IMR-90 (cell line): ENCODE data around the gene SMIM10L1. TPM values are rescaled to one million over a fixed set of nuclear protein-coding genes. Genes with fewer than 3 reads are reported as not detected.

Experiments used
- ATAC-seq: fragments of 200-7000 bp; cut with Tn5 transposase; 2 replicates; pipeline ENCODE4 v1.9.1; 2020; ENCODE audit warnings: low read depth, mild to moderate bottlenecking, moderate library complexity
- BruUV-seq: library from RNA; stranded (reverse); fragments of 400-500 nt; replicated peaks from 2 replicates; lab custom pipeline; 2021; lab: Mats Ljungman, UMichigan
- CTCF ChIA-PET: fragments of 300-600 bp; formaldehyde crosslinking; extraction: SDS; loops from one replicate; lab custom pipeline; 2021; ENCODE audit warnings: antibody characterized with exemption; lab: Yijun Ruan, JAX
- POLR2A ChIA-PET: fragments of 300-600 bp; sonication (Branson Sonifier 250); formaldehyde crosslinking; loops from one replicate; lab custom pipeline; 2022; ENCODE audit warnings: antibody characterized with exemption; ENCODE audit not compliant: unreplicated experiment; lab: Charles Lee
- DNase-seq: peaks from one replicate; pipeline ENCODE4 v3.0.0; 2013
- H2AFZ ChIP-seq: replicated peaks from 2 replicates; pipeline ENCODE3; 2013; ENCODE audit warnings: low read length, mild to moderate bottlenecking; ENCODE audit not compliant: poor library complexity
- H2AK5ac ChIP-seq: 2 replicates; pipeline ENCODE4 v1.6.1; 2013; ENCODE audit warnings: low read depth, low read length, inconsistent platforms
- H2AK9ac ChIP-seq: replicated peaks from 2 replicates; pipeline ENCODE3; 2013; ENCODE audit warnings: mild to moderate bottlenecking, low read depth, low read length, moderate library complexity; ENCODE audit not compliant: poor library complexity
- H2BK120ac ChIP-seq: 2 replicates; pipeline ENCODE4 v1.6.1; 2013; ENCODE audit warnings: low read depth, low read length, inconsistent platforms
- H2BK15ac ChIP-seq: 3 replicates; pipeline ENCODE4 v1.6.1; 2013; ENCODE audit warnings: low read depth, low read length, inconsistent platforms
- H2BK20ac ChIP-seq: 2 replicates; pipeline ENCODE4 v1.6.1; 2013; ENCODE audit warnings: low read depth, mild to moderate bottlenecking, inconsistent platforms, low read length, moderate library complexity
- H2BK5ac ChIP-seq: 2 replicates; pipeline ENCODE4 v1.6.1; 2013; ENCODE audit warnings: mild to moderate bottlenecking, low read depth, low read length, inconsistent platforms; ENCODE audit not compliant: poor library complexity, severe bottlenecking
- H3K14ac ChIP-seq: replicated peaks from 2 replicates; pipeline ENCODE4 v1.6.1; 2013; ENCODE audit warnings: low read depth, low read length, inconsistent platforms
- H3K18ac ChIP-seq: 2 replicates; pipeline ENCODE4 v1.6.1; 2013; ENCODE audit warnings: low read depth, low read length, control low read depth
- H3K23ac ChIP-seq: 2 replicates; pipeline ENCODE4 v1.6.1; 2013; ENCODE audit warnings: low read depth, low read length, inconsistent platforms
- H3K27ac ChIP-seq: 2 replicates; pipeline ENCODE4 v1.5.1; 2013; ENCODE audit warnings: mild to moderate bottlenecking, control low read depth, low read length; ENCODE audit not compliant: insufficient read depth
- H3K27me3 ChIP-seq: 2 replicates; pipeline ENCODE4 v1.6.1; 2013; ENCODE audit warnings: low read length; ENCODE audit not compliant: control insufficient read depth, insufficient read depth
- H3K36me3 ChIP-seq: 2 replicates; pipeline ENCODE4 v1.6.1; 2013; ENCODE audit warnings: low read length, mixed read lengths; ENCODE audit not compliant: control insufficient read depth, insufficient read depth
- H3K4ac ChIP-seq: 2 replicates; pipeline ENCODE4 v1.6.1; 2013; ENCODE audit warnings: low read depth, low read length, inconsistent platforms
- H3K4me1 ChIP-seq: 2 replicates; pipeline ENCODE4 v1.6.1; 2013; ENCODE audit warnings: low read length, mixed read lengths; ENCODE audit not compliant: control insufficient read depth, insufficient read depth
- H3K4me2 ChIP-seq: 2 replicates; pipeline ENCODE4 v1.6.1; 2013; ENCODE audit warnings: low read depth, mild to moderate bottlenecking, control low read depth, low read length, moderate library complexity
- H3K4me3 ChIP-seq: 2 replicates; pipeline ENCODE4 v1.5.1; 2013; ENCODE audit warnings: low read depth, mild to moderate bottlenecking, control low read depth, low read length, moderate library complexity; ENCODE audit not compliant: insufficient read depth
- H3K56ac ChIP-seq: 2 replicates; pipeline ENCODE4 v1.6.1; 2013; ENCODE audit warnings: low read length, inconsistent platforms; ENCODE audit not compliant: insufficient read depth; ENCODE audit errors: extremely low read depth
- H3K79me1 ChIP-seq, 2 experiments: 2 replicates each; pipeline ENCODE4 v1.6.1; 2013; ENCODE audit warnings: low read length in 2 of 2, inconsistent platforms in 1 of 2, low read depth in 1 of 2
- H3K9ac ChIP-seq: 2 replicates; pipeline ENCODE4 v1.6.1; 2013; ENCODE audit warnings: low read depth, low read length, control low read depth
- H3K9me1 ChIP-seq: 2 replicates; pipeline ENCODE4 v1.6.1; 2013; ENCODE audit warnings: low read length, inconsistent platforms; ENCODE audit not compliant: insufficient read depth
- H3K9me3 ChIP-seq: 2 replicates; pipeline ENCODE4 v1.6.1; 2013; ENCODE audit warnings: low read length; ENCODE audit not compliant: control insufficient read depth, insufficient read depth
- H4K20me1 ChIP-seq: 2 replicates; pipeline ENCODE4 v1.6.1; 2013; ENCODE audit warnings: low read length, inconsistent platforms; ENCODE audit not compliant: insufficient read depth
- H4K5ac ChIP-seq: 2 replicates; pipeline ENCODE4 v1.6.1; 2013; ENCODE audit warnings: mild to moderate bottlenecking, low read depth, low read length, control low read depth
- H4K8ac ChIP-seq, 2 experiments: 2 replicates each; pipeline ENCODE4 v1.6.1; 2013; ENCODE audit warnings: low read depth in 2 of 2, low read length in 2 of 2, control low read depth in 1 of 2, inconsistent platforms in 1 of 2
- H4K91ac ChIP-seq: 2 replicates; pipeline ENCODE4 v1.6.1; 2013; ENCODE audit warnings: low read depth, low read length, inconsistent platforms; ENCODE audit not compliant: insufficient read depth
- BHLHE40 ChIP-seq: fragments of 150-350 bp; IDR thresholded peaks from 2 replicates; pipeline ENCODE4 v1.6.1; 2016; ENCODE audit warnings: mild to moderate bottlenecking, low read depth, low read length
- CEBPB ChIP-seq: IDR thresholded peaks from 2 replicates; pipeline ENCODE4 v1.6.1; 2012; ENCODE audit warnings: low read depth, low read length, improper control_type of control experiment
- CHD1 ChIP-seq: IDR thresholded peaks from 2 replicates; pipeline ENCODE4 v1.6.1; 2012; ENCODE audit warnings: low read depth, low read length, improper control_type of control experiment
- CTCF ChIP-seq: conservative IDR thresholded peaks from 2 replicates; pipeline ENCODE4 v1.5.1; 2012; ENCODE audit warnings: mild to moderate bottlenecking, low read depth, low read length, improper control_type of control experiment
- ELK1 ChIP-seq: fragments of 150-350 bp; IDR thresholded peaks from 2 replicates; pipeline ENCODE4 v1.6.1; 2016; ENCODE audit warnings: low read depth, mild to moderate bottlenecking, low read length, moderate library complexity, borderline replicate concordance
- FOS ChIP-seq: fragments of 150-350 bp; IDR thresholded peaks from 2 replicates; pipeline ENCODE4 v1.6.1; 2016; ENCODE audit warnings: low read depth, low read length
- MAFK ChIP-seq: IDR thresholded peaks from 2 replicates; pipeline ENCODE4 v1.6.1; 2012; ENCODE audit warnings: low read depth, low read length, improper control_type of control experiment
- MAZ ChIP-seq: IDR thresholded peaks from 2 replicates; pipeline ENCODE4 v1.6.1; 2012; ENCODE audit warnings: low read depth, mild to moderate bottlenecking, low read length, improper control_type of control experiment, moderate library complexity, borderline replicate concordance
- MXI1 ChIP-seq: IDR thresholded peaks from 2 replicates; pipeline ENCODE4 v1.6.1; 2012; ENCODE audit warnings: low read depth, mild to moderate bottlenecking, low read length, moderate library complexity, borderline replicate concordance
- NFE2L2 ChIP-seq: fragments of 150-350 bp; IDR thresholded peaks from 2 replicates; pipeline ENCODE4 v1.6.1; 2016; ENCODE audit warnings: low read depth, mild to moderate bottlenecking, low read length
- POLR2A ChIP-seq: IDR thresholded peaks from 2 replicates; pipeline ENCODE4 v1.6.1; 2012; ENCODE audit warnings: mild to moderate bottlenecking, low read depth, low read length
- RAD21 ChIP-seq: IDR thresholded peaks from 2 replicates; pipeline ENCODE4 v1.6.1; 2012; ENCODE audit warnings: low read length, improper control_type of control experiment
- RCOR1 ChIP-seq: IDR thresholded peaks from 2 replicates; pipeline ENCODE4 v1.6.1; 2012; ENCODE audit warnings: mild to moderate bottlenecking, low read length, improper control_type of control experiment; ENCODE audit not compliant: insufficient replicate concordance
- RFX5 ChIP-seq: IDR thresholded peaks from 2 replicates; pipeline ENCODE4 v1.8.0; 2012; ENCODE audit warnings: low read depth, mild to moderate bottlenecking, low read length, moderate library complexity
- SMC3 ChIP-seq: fragments of 150-350 bp; IDR thresholded peaks from 2 replicates; pipeline ENCODE4 v1.6.1; 2016; ENCODE audit warnings: low read depth, mild to moderate bottlenecking, antibody characterized with exemption, low read length, moderate library complexity
- USF2 ChIP-seq: fragments of 150-350 bp; IDR thresholded peaks from 2 replicates; pipeline ENCODE4 v1.6.1; 2017; ENCODE audit warnings: mild to moderate bottlenecking, antibody characterized with exemption, low read length, low read depth
- WGBS, 2 experiments: methylation state at CpG; one replicate each; pipeline versions ENCODE4 v1.1.5 to v1.1.7; 2013; ENCODE audit warnings: missing lambda C conversion rate in 2 of 2; ENCODE audit not compliant: insufficient read length in 1 of 2; ENCODE audit errors: extremely low coverage in 2 of 2; 5-methylcytosine and 5-hydroxymethylcytosine counted together
- dilution Hi-C: fragments of 300-500 bp; cut with HindIII; formaldehyde crosslinking; loops from one replicate; pipeline ENCODE4 v1.14.3; 2018; ENCODE audit warnings: low sequenced_read_pairs; ENCODE audit not compliant: unreplicated experiment
- in situ Hi-C: fragments of 300-500 bp; cut with MboI; formaldehyde crosslinking; loops from 3 replicates; pipeline ENCODE4 v1.14.3; 2019; ENCODE audit warnings: low sequenced_read_pairs, inconsistent platforms, mixed read lengths
- intact Hi-C: fragments of 100-400 bp; cut with micrococcal nuclease; formaldehyde crosslinking; loops from 2 replicates; pipeline ENCODE4 v1.10.0; 2022
- polyA plus RNA-seq, 3 experiments: library from polyadenylated mRNA; depleted of rRNA; stranded (reverse); fragments of >200 nt; gene quantifications; 2 replicates each; pipeline ENCODE4 v1.2.3, GENCODE V29; 2012; ENCODE audit warnings: low replicate concordance in 1 of 3
- total RNA-seq: library from RNA; depleted of rRNA; stranded (reverse); fragments of >200 nt; gene quantifications from 2 replicates; pipeline ENCODE4 v1.2.3, GENCODE V29; 2012

The SMIM10L1 gene
- total and polyA plus RNA-seq, 2 of the 4 experiments (the other 2 are of a cell fraction), result 2.7 to 4.5 TPM

- POLR2A ChIA-PET, result no interaction called here
- H2AK5ac ChIP-seq, result no peak overlapping the region
- ATAC-seq (no peak), DNase-seq (no peak)
- 0 out of 2 replicates have a peak, but pooled peaks cover 3% of the 10 kb centered on the region for H3K9me1 ChIP-seq
- no peak overlapping the region for H3K23ac ChIP-seq
- no peak overlapping the region for H2AK9ac ChIP-seq
- H3K27ac ChIP-seq, result no peak overlapping the region
- no TSS peak for BruUV-seq
- H4K20me1 ChIP-seq, result peaks cover 9% of the 10 kb centered on the region
- no peak overlapping the region for H2BK5ac ChIP-seq
- no peak overlapping the region for H3K4me2 ChIP-seq
- CTCF ChIA-PET, result no interaction called here
- H4K91ac ChIP-seq, result no peak overlapping the region
- no peak overlapping the region for H3K14ac ChIP-seq
- in situ Hi-C loops (no loop called here), intact Hi-C loops (no loop called here), dilution Hi-C loops (no loop called here)
- no peak overlapping the region for H2BK120ac ChIP-seq
- no peak overlapping the region for H2BK15ac ChIP-seq
- no CpG with 5 or more reads among the region's 3 CpGs for WGBS, 2 experiments
- H3K56ac ChIP-seq, result no peak overlapping the region
- H2AFZ ChIP-seq, result no peak overlapping the region
- H3K36me3 ChIP-seq, result peaks cover 1% of the 10 kb centered on the region; the same call in 1 of the 2 replicates
- H4K8ac ChIP-seq, result no peak overlapping the region
- TF ChIP-seq RCOR1, result no peak
- no peak for TF ChIP-seq MXI1
- no peak for TF ChIP-seq ELK1
- TF ChIP-seq MAFK, result no peak
- no peak for TF ChIP-seq SMC3
- TF ChIP-seq MAZ, result no peak
- TF ChIP-seq FOS, result no peak
- TF ChIP-seq NFE2L2, result no peak
- TF ChIP-seq CHD1, result no peak
- TF ChIP-seq CTCF, result no peak
- no peak for TF ChIP-seq RAD21
- TF ChIP-seq CEBPB, result no peak
- no peak for TF ChIP-seq USF2
- TF ChIP-seq RFX5, result no peak
- TF ChIP-seq POLR2A, result no peak
- TF ChIP-seq BHLHE40, result no peak
- H4K5ac ChIP-seq, result no peak overlapping the region
- H3K9me3 ChIP-seq, result no peaks in the 10 kb centered on the region
- H3K18ac ChIP-seq, result no peak overlapping the region
- H3K9ac ChIP-seq, result no peak overlapping the region
- no peak overlapping the region for H3K4me3 ChIP-seq
- H3K79me1 ChIP-seq, result peaks cover 19 to 39% of the 10 kb centered on the region in 2 experiments
- H2BK20ac ChIP-seq, result no peak overlapping the region
- no peaks in the 10 kb centered on the region for H3K27me3 ChIP-seq
- no peak overlapping the region for H3K4ac ChIP-seq
- no peaks in the 10 kb centered on the region for H3K4me1 ChIP-seq
Measured at GRCh38 chr12:11130382-11130781, 40.6 kb upstream of the SMIM10L1 start.
